Testis (tissue), 2 donors: ENCODE measurements around the gene C2CD3.

Experiments used
- POLR2A ChIP-seq: fragments of 450-650 bp; IDR thresholded peaks from one replicate; pipeline ENCODE4 v1.6.1; 2017; ENCODE audit warnings: antibody characterized with exemption, mild to moderate bottlenecking, moderate library complexity
- TF ChIP-seq, protein P1 (sequence below), 3 experiments: fragments of 450-650 bp in 2 of 3; fragments of 200-600 bp in 1 of 3; sonication (generic) in 1 of 3; IDR thresholded peaks; one replicate each; pipeline ENCODE4 v1.5.1; 2016 to 2019; ENCODE audit warnings: antibody characterized with exemption in 3 of 3, mild to moderate bottlenecking in 2 of 3, moderate library complexity in 1 of 3

DNA sequence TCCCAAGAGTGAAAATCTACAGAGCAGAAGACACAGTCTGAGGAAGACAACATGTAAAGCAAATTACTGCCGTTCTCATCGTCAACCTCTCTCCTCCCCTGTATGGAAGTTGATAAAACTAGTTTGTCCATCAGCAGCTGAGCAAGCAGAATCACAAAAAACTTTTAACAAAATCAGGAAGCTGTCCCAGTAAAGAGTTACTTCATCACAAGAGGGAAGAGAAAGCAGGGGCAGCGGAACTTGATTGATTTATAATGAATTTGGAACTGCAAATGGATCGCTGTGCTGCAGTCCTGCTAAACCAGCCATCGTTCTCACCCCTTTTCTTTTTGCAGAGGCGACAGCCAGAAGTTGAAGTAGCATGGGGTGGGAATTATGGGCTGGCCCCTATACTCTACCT lies 148.3 kb downstream of the C2CD3 start:
- TF ChIP-seq POLR2A = no peak
- TF ChIP-seq, protein P1, sequence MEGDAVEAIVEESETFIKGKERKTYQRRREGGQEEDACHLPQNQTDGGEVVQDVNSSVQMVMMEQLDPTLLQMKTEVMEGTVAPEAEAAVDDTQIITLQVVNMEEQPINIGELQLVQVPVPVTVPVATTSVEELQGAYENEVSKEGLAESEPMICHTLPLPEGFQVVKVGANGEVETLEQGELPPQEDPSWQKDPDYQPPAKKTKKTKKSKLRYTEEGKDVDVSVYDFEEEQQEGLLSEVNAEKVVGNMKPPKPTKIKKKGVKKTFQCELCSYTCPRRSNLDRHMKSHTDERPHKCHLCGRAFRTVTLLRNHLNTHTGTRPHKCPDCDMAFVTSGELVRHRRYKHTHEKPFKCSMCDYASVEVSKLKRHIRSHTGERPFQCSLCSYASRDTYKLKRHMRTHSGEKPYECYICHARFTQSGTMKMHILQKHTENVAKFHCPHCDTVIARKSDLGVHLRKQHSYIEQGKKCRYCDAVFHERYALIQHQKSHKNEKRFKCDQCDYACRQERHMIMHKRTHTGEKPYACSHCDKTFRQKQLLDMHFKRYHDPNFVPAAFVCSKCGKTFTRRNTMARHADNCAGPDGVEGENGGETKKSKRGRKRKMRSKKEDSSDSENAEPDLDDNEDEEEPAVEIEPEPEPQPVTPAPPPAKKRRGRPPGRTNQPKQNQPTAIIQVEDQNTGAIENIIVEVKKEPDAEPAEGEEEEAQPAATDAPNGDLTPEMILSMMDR (IDR thresholded peaks at IDR 0.05) = no peak
